Fibroblast of skin of right quadriceps (primary cell): ENCODE results near the gene IQSEC1.

Experiments
- DNase-seq: peaks from one replicate; pipeline ENCODE4 v3.0.0-alpha.2; 2013

The IQSEC1 gene

DNA sequence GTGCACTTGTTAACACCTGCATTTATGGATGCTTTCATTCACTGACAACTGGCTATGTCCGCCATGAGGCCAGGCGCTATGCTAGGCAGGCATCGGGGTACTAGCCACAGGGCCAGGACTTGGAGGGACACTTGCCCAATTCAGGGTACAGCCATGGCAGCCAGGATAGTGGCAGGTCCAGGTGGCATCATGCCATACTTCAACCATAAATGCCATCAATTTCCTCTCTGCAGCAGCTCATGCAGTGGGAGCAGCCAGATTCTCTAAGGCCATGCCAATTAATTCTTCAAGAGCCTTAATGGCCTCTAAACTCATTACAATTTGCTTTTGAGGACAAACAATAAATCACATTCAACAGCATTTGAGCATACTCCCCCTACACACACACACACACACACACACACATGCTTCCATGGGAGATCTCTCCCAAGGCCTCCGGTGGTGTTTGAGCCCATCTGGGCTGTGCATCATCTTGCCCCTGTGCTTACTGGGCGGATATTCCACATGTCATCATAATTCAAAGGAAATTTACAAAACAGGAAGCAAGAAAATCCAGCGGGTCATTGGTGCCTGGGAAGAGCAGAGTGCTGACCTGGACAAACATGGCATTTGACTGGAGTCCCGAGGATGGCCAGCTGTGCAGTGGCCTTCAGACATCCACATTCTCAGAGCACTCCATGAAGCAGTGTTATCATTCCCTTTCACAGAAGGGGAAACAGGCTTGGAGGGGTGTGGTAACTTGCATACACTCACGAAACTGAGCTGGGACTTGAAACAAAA is 109.1 kb downstream of the IQSEC1 start:
- DNase-seq = peak; percentile 28

- DNase-seq = no peak
These were observed 109.9 kb downstream of the IQSEC1 start for GRCh38 chr3:12963231-12963896.

GRCh38 chr3:12962292-12962691 is 110.9 kb downstream of the IQSEC1 start:
- DNase-seq = no peak

DNA sequence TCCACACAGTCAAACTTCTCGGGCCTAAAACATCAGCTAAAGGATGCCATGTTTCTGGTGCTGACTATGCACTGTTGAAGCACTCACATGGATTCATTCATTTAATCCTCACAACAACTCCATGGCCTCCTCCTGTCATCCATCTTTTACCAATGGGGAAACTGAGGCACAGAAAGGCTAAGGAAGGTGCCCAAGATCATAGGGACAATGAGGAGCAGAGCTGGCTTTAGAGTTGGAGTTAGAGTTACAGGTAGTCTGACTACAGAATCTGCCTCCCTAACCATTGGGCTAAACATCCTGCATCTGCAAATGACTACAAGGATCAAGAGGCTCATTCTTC is 111.6 kb downstream of the IQSEC1 start:
- no peak for DNase-seq

GRCh38 chr3:12961007-12961696 is 112.1 kb downstream of the IQSEC1 start:
- no peak for DNase-seq

DNA sequence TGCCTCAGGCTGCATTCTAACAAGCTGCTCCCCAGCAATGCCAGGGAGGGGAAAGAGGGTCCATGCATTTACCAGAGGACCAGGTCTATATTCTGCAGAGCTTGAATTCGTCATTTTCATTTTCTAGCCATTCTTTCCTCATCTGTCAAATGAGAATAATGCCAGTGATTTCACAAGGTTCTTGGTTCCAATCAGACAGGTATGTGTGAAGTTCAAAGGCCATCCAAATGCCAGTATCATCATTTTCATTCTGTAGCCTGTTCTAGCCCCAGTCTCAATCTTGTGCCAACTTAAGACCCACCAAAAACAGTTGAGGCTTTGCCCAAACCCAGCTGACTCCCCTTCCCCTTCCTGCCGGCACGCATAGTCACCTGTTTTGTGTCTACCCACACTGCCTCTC is 112.7 kb downstream of the IQSEC1 start:
- no peak for DNase-seq

- no peak for DNase-seq
These were observed 113.3 kb downstream of the IQSEC1 start for GRCh38 chr3:12959838-12960378.

DNA sequence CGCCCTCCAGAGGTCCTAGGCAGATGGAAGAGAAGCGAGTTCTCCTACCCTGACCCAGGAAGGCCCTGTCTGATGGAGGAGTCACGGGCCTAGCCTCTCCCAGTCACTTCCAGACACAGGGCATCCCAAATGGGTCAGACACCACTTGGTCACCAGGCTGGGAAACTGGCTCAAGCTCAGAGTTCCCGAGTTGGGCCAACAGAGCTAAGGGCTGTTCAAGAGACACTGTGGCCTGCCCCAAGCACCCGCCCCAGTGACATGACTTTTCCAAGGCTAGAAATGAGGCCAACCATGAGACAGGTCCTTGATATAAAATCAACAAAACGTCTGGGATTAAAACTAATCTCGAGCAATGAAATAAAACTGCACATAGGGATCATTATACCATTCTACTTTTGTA is 113.8 kb downstream of the IQSEC1 start:
- no peak for DNase-seq

- DNase-seq = no peak
These were observed 115.1 kb downstream of the IQSEC1 start for GRCh38 chr3:12957824-12958792.

GRCh38 chr3:12957339-12957738 is 115.9 kb downstream of the IQSEC1 start:
- DNase-seq = no peak

GRCh38 chr3:12956316-12956660 is 116.9 kb downstream of the IQSEC1 start:
- DNase-seq = no peak

- no peak for DNase-seq
These were observed 117.4 kb downstream of the IQSEC1 start for GRCh38 chr3:12955651-12956315.

DNA sequence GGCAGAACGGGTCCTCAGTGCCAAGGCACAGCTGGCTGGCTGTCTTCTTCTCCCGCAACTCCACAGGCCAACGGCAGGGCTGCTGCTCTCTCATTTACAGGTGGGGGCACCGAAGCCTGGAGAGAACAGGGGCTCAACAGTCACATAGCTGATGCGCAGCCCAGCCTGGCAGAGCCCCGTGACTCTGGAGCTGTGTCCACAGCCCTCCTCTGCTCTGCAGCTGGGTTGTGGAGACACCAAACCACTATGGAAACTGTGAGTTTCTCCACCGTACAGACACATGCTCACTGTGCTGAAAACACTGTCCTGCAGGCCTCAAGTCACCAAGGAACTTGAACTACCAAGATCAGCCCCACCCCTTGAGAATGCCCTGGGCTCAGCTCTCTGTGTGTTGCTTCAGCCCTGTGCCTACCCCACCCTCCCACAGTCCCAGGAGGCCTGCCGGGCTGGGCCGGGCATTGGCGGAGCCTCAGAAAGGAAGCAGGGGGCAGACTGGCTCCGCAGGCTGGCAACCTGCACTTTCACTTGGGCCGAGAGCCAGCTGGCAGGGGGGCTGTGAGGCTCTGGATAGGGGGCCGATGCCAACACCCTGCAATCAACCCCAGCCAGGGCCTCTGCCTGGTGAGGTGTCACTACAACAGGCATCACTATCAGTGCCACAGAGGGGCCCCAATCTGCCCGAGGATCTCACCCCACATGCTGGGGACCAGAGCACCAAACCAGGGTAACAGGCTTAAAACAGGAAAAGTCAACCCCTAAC is 118.2 kb downstream of the IQSEC1 start:
- DNase-seq = no peak

GRCh38 chr3:12954180-12954579 is 119.0 kb downstream of the IQSEC1 start:
- DNase-seq = no peak

- no peak for DNase-seq
These were observed 119.8 kb downstream of the IQSEC1 start for GRCh38 chr3:12953201-12953995.

GRCh38 chr3:12952343-12953200 is 120.7 kb downstream of the IQSEC1 start:
- DNase-seq = no peak

GRCh38 chr3:12948891-12949711 is 124.1 kb downstream of the IQSEC1 start:
- DNase-seq = peak; percentile 17

DNA sequence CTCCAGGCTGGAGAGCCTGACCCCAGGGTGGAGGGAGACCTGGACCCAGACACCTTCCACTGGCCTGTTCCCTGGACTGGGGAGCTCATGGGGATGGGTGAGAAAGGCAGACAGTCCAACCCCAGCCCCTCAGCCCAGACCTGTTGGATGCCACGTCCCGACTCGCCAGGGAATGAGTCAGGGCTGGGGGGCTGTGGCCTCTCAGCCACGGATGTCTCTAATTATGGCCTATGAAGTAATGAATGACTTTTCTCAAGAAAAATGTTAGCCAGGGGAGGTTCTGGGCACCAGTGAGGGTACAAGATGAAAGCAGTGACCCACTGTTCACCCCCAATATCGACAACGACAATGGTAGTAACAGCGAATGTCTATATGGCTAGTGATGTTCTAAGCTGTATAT is 124.9 kb downstream of the IQSEC1 start:
- peak; percentile 64 for DNase-seq
